ENCODE measurements around the gene LSM3. TPM values are rescaled to one million over a fixed set of nuclear protein-coding genes. Genes with fewer than 3 reads are reported as not detected.

LSM3 gene
- total RNA-seq, 2 experiments from 2014 or later = 26.3 to 27.2 TPM

GRCh38 chr3:14138878-14139655 lies 39.5 kb upstream of the LSM3 start:
- no peaks in the 10 kb centered on the region for H3K9me3 Mint-ChIP-seq
- H3K4me1 Mint-ChIP-seq = peaks cover 22% of the 10 kb centered on the region
- no peak overlapping the region for H3K27ac Mint-ChIP-seq
- H3K27me3 Mint-ChIP-seq = no peaks in the 10 kb centered on the region
- no peak for DNase-seq
- H3K36me3 Mint-ChIP-seq = peaks cover 23% of the 10 kb centered on the region
- H3K4me3 Mint-ChIP-seq = no peak overlapping the region

GRCh38 chr3:14139771-14140170 lies 38.8 kb upstream of the LSM3 start:
- no peak overlapping the region for H3K27ac Mint-ChIP-seq
- H3K4me3 Mint-ChIP-seq = no peak overlapping the region

DNA sequence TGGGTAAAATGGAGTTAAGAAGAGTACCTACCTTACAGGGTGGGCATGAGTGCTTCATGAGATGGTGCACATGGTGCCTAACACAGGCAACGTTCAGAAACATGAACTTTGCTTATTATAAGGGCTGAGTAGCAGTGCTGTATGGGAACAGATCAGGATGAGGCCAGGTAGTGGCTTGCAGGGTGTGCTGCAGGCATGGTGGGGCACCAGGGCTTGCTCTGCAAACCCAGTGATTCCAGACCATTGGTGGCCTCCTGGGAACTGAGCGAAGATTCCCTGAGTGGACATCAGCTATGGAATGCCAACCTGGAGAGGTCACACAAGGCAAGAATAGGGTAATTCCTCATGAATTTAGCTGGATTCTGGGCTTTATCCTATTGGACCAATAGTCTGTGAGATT lies 37.9 kb upstream of the LSM3 start:
- Mint-ChIP-seq H3K27ac (no peak overlapping the region), H3K36me3 (peaks cover 25% of the 10 kb centered on the region), H3K9me3 (no peaks in the 10 kb centered on the region), H3K4me3 (no peak overlapping the region), H3K27me3 (no peaks in the 10 kb centered on the region), H3K4me1 (peaks cover 33% of the 10 kb centered on the region)
- DNase-seq = no peak

More at GRCh38 chr3:14139771-14140170, 38.8 kb upstream of the LSM3 start:
- H3K4me1 Mint-ChIP-seq = peaks cover 28% of the 10 kb centered on the region
- DNase-seq = no peak
- H3K36me3 Mint-ChIP-seq = peaks cover 25% of the 10 kb centered on the region
- no peaks in the 10 kb centered on the region for H3K9me3 Mint-ChIP-seq
- no peaks in the 10 kb centered on the region for H3K27me3 Mint-ChIP-seq

- H3K9me3 Mint-ChIP-seq = no peaks in the 10 kb centered on the region
- H3K36me3 Mint-ChIP-seq = peaks cover 22% of the 10 kb centered on the region
- H3K27me3 Mint-ChIP-seq = no peaks in the 10 kb centered on the region
- H3K27ac Mint-ChIP-seq = peak overlapping the region; percentile 60
- no peak overlapping the region for H3K4me3 Mint-ChIP-seq
- H3K4me1 Mint-ChIP-seq = peaks cover 35% of the 10 kb centered on the region
- DNase-seq = no peak
These were observed 37.5 kb upstream of the LSM3 start for GRCh38 chr3:14141144-14141543.

GRCh38 chr3:14141602-14142341 lies 36.8 kb upstream of the LSM3 start:
- Mint-ChIP-seq H3K4me3 (no peak overlapping the region), H3K4me1 (peaks cover 35% of the 10 kb centered on the region), H3K27me3 (no peaks in the 10 kb centered on the region), H3K27ac (peak overlapping the region; percentile 76), H3K36me3 (peaks cover 20% of the 10 kb centered on the region), H3K9me3 (no peaks in the 10 kb centered on the region)
- DNase-seq = no peak

- peak; percentile 23 for DNase-seq
- Mint-ChIP-seq H3K27ac (peak overlapping the region; percentile 76), H3K4me1 (peaks cover 35% of the 10 kb centered on the region)
These were observed 35.9 kb upstream of the LSM3 start for GRCh38 chr3:14142567-14143270.

DNA sequence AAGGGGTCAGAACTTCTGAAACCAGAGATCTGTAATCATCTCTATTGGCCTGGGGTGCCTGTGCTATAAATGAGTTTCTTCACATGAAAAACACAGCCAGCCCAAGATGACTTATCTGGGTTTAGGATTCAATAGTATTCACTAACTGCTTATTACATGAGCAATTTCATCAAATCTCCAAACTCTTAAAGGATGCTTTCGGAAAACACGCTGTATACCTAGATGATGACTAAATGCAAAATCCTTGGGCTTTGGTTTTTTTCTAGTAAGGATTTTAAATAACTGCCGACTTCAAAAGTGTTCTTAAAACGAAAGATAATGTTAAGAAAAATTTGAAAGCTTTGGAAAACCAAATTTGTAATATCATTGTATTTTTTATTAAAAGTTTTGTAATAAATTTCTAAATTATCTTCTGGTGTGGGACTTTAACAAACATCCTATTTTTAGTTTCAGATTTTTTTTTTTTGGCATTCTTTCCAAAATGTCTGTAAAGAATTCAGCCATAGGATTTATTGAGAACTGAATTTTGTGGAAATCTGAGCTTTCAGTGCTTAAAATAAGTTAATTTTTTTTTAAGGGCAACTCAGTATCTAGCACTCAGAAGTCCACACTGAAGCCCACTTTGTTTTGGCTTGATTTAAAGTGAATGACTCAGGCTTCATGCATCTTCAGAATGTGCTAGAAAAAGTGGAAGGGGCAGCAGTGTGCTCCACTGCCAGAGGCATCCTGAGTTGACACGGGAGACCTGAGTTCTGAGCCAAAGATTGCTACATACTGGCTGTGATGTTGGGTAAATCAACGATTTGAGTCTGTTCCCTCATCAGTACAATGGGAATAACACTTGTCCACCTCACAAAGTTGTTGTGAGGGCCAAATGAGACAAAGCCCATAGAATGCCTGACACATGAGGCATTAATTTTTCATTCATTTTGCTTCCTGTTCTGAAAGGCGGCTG lies 35.1 kb upstream of the LSM3 start:
- DNase-seq = no peak
- no peak overlapping the region for H3K4me3 Mint-ChIP-seq
- peaks cover 20% of the 10 kb centered on the region for H3K36me3 Mint-ChIP-seq
- peak overlapping the region; percentile 85 for H3K27ac Mint-ChIP-seq
- H3K27me3 Mint-ChIP-seq = no peaks in the 10 kb centered on the region
- no peaks in the 10 kb centered on the region for H3K9me3 Mint-ChIP-seq
- peaks cover 35% of the 10 kb centered on the region for H3K4me1 Mint-ChIP-seq

More at GRCh38 chr3:14142567-14143270, 35.9 kb upstream of the LSM3 start:
- Mint-ChIP-seq H3K9me3 (no peaks in the 10 kb centered on the region), H3K36me3 (peaks cover 20% of the 10 kb centered on the region), H3K27me3 (no peaks in the 10 kb centered on the region), H3K4me3 (no peak overlapping the region)

DNA sequence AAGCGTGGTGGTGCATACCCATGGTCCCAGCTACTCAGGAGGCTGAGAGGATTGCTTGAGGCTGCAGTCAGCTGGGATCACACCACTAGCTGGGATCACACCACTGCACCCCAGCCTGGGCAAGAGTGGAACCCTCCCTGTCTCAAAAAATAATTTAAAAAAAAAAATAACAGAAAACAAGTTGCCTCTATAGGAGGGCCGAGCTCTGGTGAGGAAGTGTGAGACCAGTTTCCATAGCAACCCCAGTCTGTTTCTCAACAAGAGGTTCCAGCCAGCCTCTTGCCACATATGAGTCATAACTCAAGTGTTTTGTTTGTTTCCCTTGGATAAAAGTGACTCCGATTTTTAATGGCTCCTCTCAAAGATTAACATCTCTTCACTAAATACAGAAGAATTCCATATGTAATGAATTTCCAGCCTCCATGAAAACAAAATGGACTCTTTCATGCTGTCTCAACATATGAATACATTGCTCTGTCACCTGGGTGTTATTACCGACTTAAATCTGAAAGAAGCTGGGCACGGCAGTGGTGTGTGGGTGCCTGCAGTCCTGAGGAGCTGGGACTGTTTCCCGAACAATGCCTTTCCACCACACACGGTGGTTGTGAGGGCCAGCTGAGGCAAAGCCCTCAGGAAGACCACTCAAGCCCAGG lies 34.1 kb upstream of the LSM3 start:
- DNase-seq = peak; percentile 58
- Mint-ChIP-seq H3K27me3 (no peaks in the 10 kb centered on the region), H3K4me3 (peak overlapping the region; percentile 43), H3K27ac (peak overlapping the region; percentile 90), H3K36me3 (peaks cover 20% of the 10 kb centered on the region), H3K9me3 (no peaks in the 10 kb centered on the region), H3K4me1 (peaks cover 35% of the 10 kb centered on the region)

DNA sequence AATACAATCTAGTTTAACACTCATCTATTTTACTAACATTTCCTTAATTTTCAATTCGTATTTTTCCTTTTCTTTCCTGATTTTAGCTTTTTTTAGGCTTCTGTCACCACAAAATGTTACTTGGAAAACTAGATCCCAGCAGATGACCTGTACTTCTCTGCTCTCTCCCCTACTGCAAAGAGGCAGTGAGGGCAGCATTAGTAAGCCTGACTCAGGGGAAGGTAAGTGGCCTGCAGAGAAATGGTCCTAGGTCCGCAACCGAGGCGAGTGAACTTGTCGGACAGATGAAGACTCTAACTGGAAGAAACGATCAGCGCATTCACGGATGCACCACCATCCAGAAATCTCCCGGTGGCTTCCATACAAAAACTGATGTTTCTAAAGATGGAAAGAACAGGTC lies 33.4 kb upstream of the LSM3 start:
- Mint-ChIP-seq H3K36me3 (peaks cover 20% of the 10 kb centered on the region), H3K4me1 (peaks cover 35% of the 10 kb centered on the region), H3K9me3 (no peaks in the 10 kb centered on the region), H3K27me3 (no peaks in the 10 kb centered on the region), H3K4me3 (no peak overlapping the region), H3K27ac (peak overlapping the region; percentile 59)
- DNase-seq = no peak

DNA sequence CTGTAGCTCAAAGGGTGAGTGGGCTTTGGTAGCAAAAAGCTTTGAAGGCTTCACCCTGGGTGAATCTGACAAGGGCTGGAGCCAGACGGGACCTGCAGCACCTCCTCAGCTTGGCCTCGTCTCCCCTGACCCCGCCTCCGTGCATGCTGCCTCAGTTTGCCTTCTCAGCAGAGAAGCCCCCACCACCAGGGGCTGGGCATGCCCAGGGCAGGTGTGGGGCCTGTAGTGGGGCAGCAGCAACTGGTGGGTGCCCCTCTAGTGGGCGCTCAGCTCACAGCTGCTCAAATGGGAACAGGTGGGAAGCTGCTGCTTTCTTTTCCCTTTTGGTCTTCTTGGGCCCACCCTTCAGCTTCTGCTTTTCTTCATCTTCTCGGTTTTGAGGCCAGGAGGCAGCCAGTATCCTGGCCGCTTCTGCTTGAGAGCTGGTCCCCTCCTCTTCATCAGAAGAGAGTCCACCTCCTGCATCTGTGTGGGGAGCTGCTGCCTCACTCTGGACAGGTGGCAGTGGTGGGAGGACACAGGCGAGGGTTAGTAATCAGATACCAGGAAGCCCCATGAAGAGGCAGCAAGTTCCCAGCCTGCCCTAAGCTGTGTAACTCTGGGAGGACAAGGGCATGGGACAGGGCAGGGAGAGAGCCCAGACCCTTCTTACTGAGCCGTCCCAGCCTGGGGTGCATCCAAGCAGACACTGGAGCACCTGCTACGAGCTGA lies 32.8 kb upstream of the LSM3 start:
- Mint-ChIP-seq H3K4me1 (peaks cover 35% of the 10 kb centered on the region), H3K27ac (no peak overlapping the region), H3K4me3 (no peak overlapping the region), H3K36me3 (peaks cover 20% of the 10 kb centered on the region), H3K27me3 (no peaks in the 10 kb centered on the region), H3K9me3 (no peaks in the 10 kb centered on the region)
- no peak for DNase-seq

DNA sequence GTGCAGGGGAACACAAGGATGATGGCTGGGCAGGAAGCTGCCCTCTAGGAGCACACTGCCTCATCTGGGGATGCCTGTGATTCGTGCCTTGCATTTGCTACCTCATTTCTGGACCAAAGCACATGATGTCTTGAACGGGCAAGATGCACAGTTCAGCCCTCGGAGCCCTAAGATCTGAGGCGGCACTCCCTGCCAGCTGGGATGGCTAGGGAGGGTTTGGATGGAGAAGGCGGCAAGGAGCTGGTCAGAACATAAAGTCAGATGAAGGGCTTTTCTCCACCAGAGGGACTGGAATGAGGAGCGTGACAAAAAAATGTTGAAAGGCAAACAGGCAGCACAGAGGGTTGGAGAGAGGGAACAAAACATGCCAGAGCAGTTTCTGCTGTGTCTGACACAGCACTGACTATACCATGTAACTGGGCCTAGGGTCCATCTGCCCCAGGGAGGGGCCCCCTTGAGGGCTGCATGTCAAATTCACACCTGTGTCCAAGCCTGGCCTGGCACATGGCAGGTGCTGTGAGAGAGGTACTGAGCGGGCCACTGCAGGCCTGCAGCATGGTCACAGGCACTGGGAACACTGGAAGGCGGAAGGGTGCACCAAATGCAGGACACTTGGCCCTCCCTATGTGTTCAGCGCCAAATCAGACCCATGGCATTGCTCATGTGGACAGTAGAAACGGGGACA lies 32.1 kb upstream of the LSM3 start:
- Mint-ChIP-seq H3K27me3 (no peaks in the 10 kb centered on the region), H3K27ac (no peak overlapping the region), H3K36me3 (peaks cover 20% of the 10 kb centered on the region), H3K9me3 (no peaks in the 10 kb centered on the region), H3K4me3 (no peak overlapping the region), H3K4me1 (peaks cover 32% of the 10 kb centered on the region)
- DNase-seq = no peak

GRCh38 chr3:14147066-14147435 lies 31.6 kb upstream of the LSM3 start:
- Mint-ChIP-seq H3K27me3 (no peaks in the 10 kb centered on the region), H3K4me1 (peaks cover 28% of the 10 kb centered on the region), H3K27ac (no peak overlapping the region), H3K36me3 (peaks cover 15% of the 10 kb centered on the region), H3K9me3 (no peaks in the 10 kb centered on the region), H3K4me3 (no peak overlapping the region)
- DNase-seq = no peak

DNA sequence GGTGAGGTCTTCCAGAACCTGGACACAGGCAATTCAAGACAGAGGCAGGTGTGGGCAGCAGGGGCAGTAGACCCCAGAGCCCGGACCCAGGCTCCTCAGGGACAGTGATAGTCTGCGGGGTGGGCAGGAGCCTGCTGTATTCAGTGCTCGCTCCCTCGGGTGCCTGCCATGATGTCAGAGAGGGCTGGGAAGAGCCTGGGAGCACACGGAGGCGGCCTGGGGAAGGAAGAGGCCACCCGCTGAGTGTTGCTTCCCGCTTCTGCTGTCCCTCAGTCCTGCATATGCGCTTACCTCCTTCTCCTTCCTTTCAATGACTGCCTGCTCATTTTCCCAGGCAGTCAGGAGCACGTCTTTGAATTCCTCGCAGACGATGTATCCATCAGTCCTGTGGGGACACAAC lies 31.0 kb upstream of the LSM3 start:
- Mint-ChIP-seq H3K27me3 (no peaks in the 10 kb centered on the region), H3K4me1 (peaks cover 22% of the 10 kb centered on the region), H3K36me3 (peaks cover 10% of the 10 kb centered on the region), H3K27ac (no peak overlapping the region), H3K4me3 (no peak overlapping the region), H3K9me3 (no peaks in the 10 kb centered on the region)
- DNase-seq = no peak

All from activated naive CD8-positive, alpha-beta T cell treated with anti-CD3 and anti-CD28 coated beads for 36 hours (primary cell).